ENCODE results near the gene PLPPR4. TPM values are rescaled to one million over a fixed set of nuclear protein-coding genes. Genes with fewer than 3 reads are reported as not detected.

The PLPPR4 gene
- total RNA-seq, 1 experiment from 2014 or later = not detected

GRCh38 chr1:99247199-99247598, 17.1 kb upstream of the PLPPR4 start:
- H3K27me3 ChIP-seq (replicated peaks; ENCODE audit: control insufficient read depth, insufficient read depth, low read length) = no peaks in the 10 kb centered on the region
- no peak overlapping the region for H3K27ac Mint-ChIP-seq (ENCODE audit: unreplicated experiment)
- H3K4me1 Mint-ChIP-seq (ENCODE audit: low read depth, unreplicated experiment) = no peaks in the 10 kb centered on the region
- no peaks in the 10 kb centered on the region for H3K9me3 ChIP-seq
- CTCF ChIA-PET = no interaction called here
- TF ChIP-seq CTCF (IDR thresholded peaks at IDR 0.05; ENCODE audit: insufficient read depth in 1 of 2, low read depth in 1 of 2, low read length in 1 of 2, severe bottlenecking in 1 of 2, unreplicated experiment in 1 of 2) = no peak
- no peaks in the 10 kb centered on the region for H3K36me3 Mint-ChIP-seq (ENCODE audit: insufficient read depth, unreplicated experiment)
- H3K4me3 ChIP-seq (ENCODE audit: low read depth, low read length) = no peak overlapping the region
- no peaks in the 10 kb centered on the region for H3K4me1 ChIP-seq
- BruUV-seq (replicated peaks) = no TSS peak
- peaks cover 3% of the 10 kb centered on the region for H3K27me3 Mint-ChIP-seq (ENCODE audit: insufficient read depth, unreplicated experiment)
- intact Hi-C loops (cut with micrococcal nuclease; ENCODE audit: unreplicated experiment) = no loop called here
- no peak overlapping the region for H3K4me3 Mint-ChIP-seq (ENCODE audit: unreplicated experiment)
- H3K36me3 ChIP-seq (ENCODE audit: control insufficient read depth, insufficient read depth, low read length) = no peaks in the 10 kb centered on the region
- POLR2A ChIA-PET = no interaction called here
- no peak for DNase-seq
- no peaks in the 10 kb centered on the region for H3K9me3 Mint-ChIP-seq (ENCODE audit: unreplicated experiment)

- CTCF ChIA-PET = no interaction called here
- no peak for TF ChIP-seq CTCF (IDR thresholded peaks at IDR 0.05; ENCODE audit: insufficient read depth in 1 of 2, low read depth in 1 of 2, low read length in 1 of 2, severe bottlenecking in 1 of 2, unreplicated experiment in 1 of 2)
- POLR2A ChIA-PET = no interaction called here
- Mint-ChIP-seq H3K4me1 (ENCODE audit: low read depth, unreplicated experiment) (no peaks in the 10 kb centered on the region), H3K27me3 (ENCODE audit: insufficient read depth, unreplicated experiment) (peaks cover 3% of the 10 kb centered on the region), H3K36me3 (ENCODE audit: insufficient read depth, unreplicated experiment) (no peaks in the 10 kb centered on the region), H3K9me3 (ENCODE audit: unreplicated experiment) (no peaks in the 10 kb centered on the region), H3K27ac (ENCODE audit: unreplicated experiment) (no peak overlapping the region), H3K4me3 (ENCODE audit: unreplicated experiment) (no peak overlapping the region)
- Histone ChIP-seq H3K4me3 (ENCODE audit: low read depth, low read length) (no peak overlapping the region), H3K36me3 (ENCODE audit: control insufficient read depth, insufficient read depth, low read length) (no peaks in the 10 kb centered on the region), H3K4me1 (no peaks in the 10 kb centered on the region), H3K9me3 (no peaks in the 10 kb centered on the region), H3K27me3 (replicated peaks; ENCODE audit: control insufficient read depth, insufficient read depth, low read length) (no peaks in the 10 kb centered on the region)
- no TSS peak for BruUV-seq (replicated peaks)
- no peak for DNase-seq
- intact Hi-C loops (cut with micrococcal nuclease; ENCODE audit: unreplicated experiment) = no loop called here
Measured at GRCh38 chr1:99250728-99251127, 13.6 kb upstream of the PLPPR4 start.

GRCh38 chr1:99251308-99251707, 13.0 kb upstream of the PLPPR4 start:
- H3K27me3 ChIP-seq (replicated peaks; ENCODE audit: control insufficient read depth, insufficient read depth, low read length) = no peaks in the 10 kb centered on the region
- CTCF ChIA-PET = no interaction called here
- POLR2A ChIA-PET = no interaction called here
- no peaks in the 10 kb centered on the region for H3K9me3 Mint-ChIP-seq (ENCODE audit: unreplicated experiment)
- peaks cover 3% of the 10 kb centered on the region for H3K27me3 Mint-ChIP-seq (ENCODE audit: insufficient read depth, unreplicated experiment)
- H3K36me3 ChIP-seq (ENCODE audit: control insufficient read depth, insufficient read depth, low read length) = no peaks in the 10 kb centered on the region
- H3K4me3 ChIP-seq (ENCODE audit: low read depth, low read length) = no peak overlapping the region
- no peaks in the 10 kb centered on the region for H3K4me1 Mint-ChIP-seq (ENCODE audit: low read depth, unreplicated experiment)
- H3K36me3 Mint-ChIP-seq (ENCODE audit: insufficient read depth, unreplicated experiment) = no peaks in the 10 kb centered on the region
- DNase-seq = no peak
- intact Hi-C loops (cut with micrococcal nuclease; ENCODE audit: unreplicated experiment) = no loop called here
- BruUV-seq (replicated peaks) = no TSS peak
- no peak for TF ChIP-seq CTCF (IDR thresholded peaks at IDR 0.05; ENCODE audit: insufficient read depth in 1 of 2, low read depth in 1 of 2, low read length in 1 of 2, severe bottlenecking in 1 of 2, unreplicated experiment in 1 of 2)
- no peak overlapping the region for H3K4me3 Mint-ChIP-seq (ENCODE audit: unreplicated experiment)
- no peaks in the 10 kb centered on the region for H3K4me1 ChIP-seq
- no peak overlapping the region for H3K27ac Mint-ChIP-seq (ENCODE audit: unreplicated experiment)
- no peaks in the 10 kb centered on the region for H3K9me3 ChIP-seq

All from Caco-2 (cell line).